Gastroesophageal sphincter (tissue), 4 donors: ENCODE data around the gene RASGEF1C. TPM values are rescaled to one million over a fixed set of nuclear protein-coding genes. Genes with fewer than 3 reads are reported as not detected.
A peak's percentile ranks its signal among the peaks of the same experiment; 100 is the strongest.
"Not testable (repeated sequence)": the region's sequence is repeated elsewhere in the genome, so short reads cannot be mapped to it uniquely, and the experiment has no call there.

Experiments
- ATAC-seq: fragments of 150-250 bp; one replicate; pipeline ENCODE4 v1.9.1; 2016; ENCODE audit warnings: mild to moderate bottlenecking, moderate library complexity
- H3K27ac ChIP-seq, 4 donors: fragments of 200-600 bp; sonication (generic) in 3 of 4; 1 replicate in 3 of 4; 2 replicates in 1 of 4; pipeline ENCODE4 v1.5.1; 2016 to 2019
- H3K27me3 ChIP-seq: fragments of 200-600 bp; sonication (generic); one replicate; pipeline ENCODE4 v1.5.1; 2019
- H3K36me3 ChIP-seq, 2 donors: fragments of 200-600 bp; sonication (generic); one replicate each; pipeline ENCODE4 v1.5.1; 2019; ENCODE audit warnings: control low read depth in 1 of 2
- H3K4me1 ChIP-seq, 3 donors: fragments of 200-600 bp; sonication (generic); 1 replicate in 2 of 3; 2 replicates in 1 of 3; pipeline ENCODE4 v1.5.1; 2016 to 2019; ENCODE audit warnings: control low read depth in 2 of 3
- H3K4me3 ChIP-seq, 2 donors: fragments of 200-600 bp; sonication (generic); one replicate each; pipeline ENCODE4 v1.5.1; 2019; ENCODE audit warnings: mild to moderate bottlenecking in 1 of 2, moderate library complexity in 1 of 2
- H3K9me3 ChIP-seq, 3 donors: fragments of 200-600 bp; sonication (generic); one replicate each; pipeline ENCODE4 v1.5.1; 2017 to 2019; ENCODE audit warnings: control low read depth in 2 of 3
- CTCF ChIP-seq, 4 experiments: fragments of 200-600 bp in 2 of 4; fragments of 450-650 bp in 2 of 4; sonication (generic) in 1 of 4; IDR thresholded peaks; one replicate each; pipeline ENCODE4 v1.5.1; 2017 to 2019; ENCODE audit warnings: antibody characterized with exemption in 4 of 4, mild to moderate bottlenecking in 2 of 4, moderate library complexity in 2 of 4
- EP300 ChIP-seq: sonication (generic); formaldehyde crosslinking; IDR thresholded peaks from one replicate; pipeline ENCODE4 v1.6.1; 2017; ENCODE audit warnings: antibody characterized with exemption, mild to moderate bottlenecking
- POLR2A ChIP-seq, 2 donors: fragments of 450-650 bp; IDR thresholded peaks; one replicate each; pipeline ENCODE4 v1.6.1; 2017; ENCODE audit warnings: antibody characterized with exemption in 2 of 2, mild to moderate bottlenecking in 2 of 2, moderate library complexity in 1 of 2
- POLR2AphosphoS5 ChIP-seq: sonication (generic); formaldehyde crosslinking; IDR thresholded peaks from one replicate; pipeline ENCODE4 v1.6.1; 2017; ENCODE audit warnings: antibody characterized with exemption
- WGBS, 2 donors: methylation state at CpG; one replicate each; pipeline ENCODE4 v1.1.5; 2018; ENCODE audit warnings: low coverage in 1 of 2; 5-methylcytosine and 5-hydroxymethylcytosine counted together
- total RNA-seq, 4 donors: library from RNA; depleted of rRNA; stranded (reverse); fragments of >200 nt; gene quantifications; one replicate each; pipeline ENCODE4 v1.1.0, GENCODE V29; 2016

Gene RASGEF1C
- total RNA-seq, 4 donors from 2014 or later = 0.81 to 8.4 (median 2.0) TPM

- no peak for ATAC-seq
- Histone ChIP-seq H3K27ac (no peak overlapping the region), H3K4me1 (peaks cover 0 to 18% (median 0%) of the 10 kb centered on the region in 3 donors), H3K4me3 (no peak overlapping the region), H3K9me3 (no peaks in the 10 kb centered on the region), H3K27me3 (no peaks in the 10 kb centered on the region), H3K36me3 (no peaks in the 10 kb centered on the region)
- TF ChIP-seq POLR2AphosphoS5 (no peak), POLR2A (IDR thresholded peaks at IDR 0.05) (no peak), EP300 (no peak), CTCF (IDR thresholded peaks at IDR 0.05) (no peak)
- 82 to 84% methylated on average over 2 to 3 of the region's 6 CpGs for WGBS, 2 donors
Observed at GRCh38 chr5:180093241-180093640, 115.8 kb downstream of the RASGEF1C start.

GRCh38 chr5:180090769-180091546 is 118.1 kb downstream of the RASGEF1C start:
- Histone ChIP-seq H3K36me3 (no peaks in the 10 kb centered on the region), H3K4me1 (peaks cover 0 to 18% (median 0%) of the 10 kb centered on the region in 3 donors), H3K27me3 (no peaks in the 10 kb centered on the region), H3K4me3 (peak overlapping the region; percentile 27 to 65), H3K27ac (peak overlapping the region in 3 of 4 donors; percentile 76 to 86 (median 83)), H3K9me3 (no peaks in the 10 kb centered on the region)
- ATAC-seq = no peak
- WGBS, 2 donors = 25 to 31% methylated on average over 6 of the region's 17 CpGs
- TF ChIP-seq CTCF (IDR thresholded peaks at IDR 0.05) (peak in 1 of 4 experiments; percentile 20), POLR2A (IDR thresholded peaks at IDR 0.05) (no peak)

- 0% methylated on average over 38 of the region's 58 CpGs; no CpG with 5 or more reads in 1 of the 2 donors for WGBS, 2 donors
- TF ChIP-seq POLR2AphosphoS5 = no peak
- no peak for TF ChIP-seq EP300
- peak in 1 of 2 donors; percentile 38 for TF ChIP-seq POLR2A (IDR thresholded peaks at IDR 0.05)
- peak in 3 of 4 experiments; percentile 71 to 88 (median 84) for TF ChIP-seq CTCF (IDR thresholded peaks at IDR 0.05)
- Histone ChIP-seq H3K27me3 (no peaks in the 10 kb centered on the region), H3K4me3 (peak overlapping the region; percentile 27 to 65), H3K4me1 (peaks cover 0 to 18% (median 0%) of the 10 kb centered on the region in 3 donors), H3K36me3 (no peaks in the 10 kb centered on the region), H3K9me3 (no peaks in the 10 kb centered on the region), H3K27ac (peak overlapping the region; percentile 29 to 86 (median 80))
- ATAC-seq = peak; percentile 90
Observed at GRCh38 chr5:180090098-180090768, 118.8 kb downstream of the RASGEF1C start.

- ATAC-seq, H3K36me3 ChIP-seq, H3K9me3 ChIP-seq, H3K27me3 ChIP-seq: not testable (repeated sequence)
- H3K27ac ChIP-seq = peak overlapping the region in 2 of 4 donors; percentile 83 to 86
- peak overlapping the region in 1 of 2 donors; percentile 65 for H3K4me3 ChIP-seq
- WGBS, 2 donors = 71 to 94% methylated on average over 6 to 18 of the region's 18 CpGs
- H3K4me1 ChIP-seq = peaks cover 0 to 18% (median 0%) of the 10 kb centered on the region in 3 donors
Observed at GRCh38 chr5:180089628-180090027, 119.4 kb downstream of the RASGEF1C start.

GRCh38 chr5:180088561-180088960 is 120.5 kb downstream of the RASGEF1C start:
- no peaks in the 10 kb centered on the region for H3K36me3 ChIP-seq
- WGBS, 2 donors = 92% methylated on average over 2 of the region's 8 CpGs; no CpG with 5 or more reads in 1 of the 2 donors
- no peak overlapping the region for H3K4me3 ChIP-seq
- TF ChIP-seq EP300 (no peak), CTCF (IDR thresholded peaks at IDR 0.05) (no peak), POLR2A (IDR thresholded peaks at IDR 0.05) (no peak), POLR2AphosphoS5 (no peak)
- H3K27ac ChIP-seq = no peak overlapping the region
- H3K27me3 ChIP-seq = no peaks in the 10 kb centered on the region
- H3K9me3 ChIP-seq = no peaks in the 10 kb centered on the region
- H3K4me1 ChIP-seq = peaks cover 0 to 18% (median 0%) of the 10 kb centered on the region in 3 donors
- no peak for ATAC-seq
